Neural cell (in vitro differentiated cells): Measurements from ENCODE around the gene PPARG. TPM values are rescaled to one million over a fixed set of nuclear protein-coding genes. Genes with fewer than 3 reads are reported as not detected.

Source experiments
- H2AFZ ChIP-seq: fragments of 200-600, 300-800 bp; sonication (generic), shearing (Covaris generic); 2 replicates; pipeline ENCODE4 v1.6.0; 2014; ENCODE audit warnings: low read depth, mild to moderate bottlenecking, antibody characterized with exemption, low read length, moderate library complexity
- H3F3A ChIP-seq: fragments of 200-600 bp; shearing (Covaris generic); 2 replicates; pipeline ENCODE4 v1.6.1; 2016; ENCODE audit warnings: mild to moderate bottlenecking, moderate library complexity, mixed read lengths, antibody characterized with exemption, low read length; ENCODE audit not compliant: insufficient read depth, poor library complexity, severe bottlenecking
- H3K27ac ChIP-seq: fragments of 200-600, 300-800 bp; sonication (generic), shearing (Covaris generic); 2 replicates; pipeline ENCODE4 v1.5.1; 2014; ENCODE audit warnings: mild to moderate bottlenecking, low read length, moderate library complexity
- H3K27me3 ChIP-seq: fragments of 300-800, 200-600 bp; sonication (generic), shearing (Covaris generic); 2 replicates; pipeline ENCODE4 v1.6.0; 2014; ENCODE audit warnings: mild to moderate bottlenecking, low read depth, low read length, moderate library complexity; ENCODE audit not compliant: insufficient read depth
- H3K36me3 ChIP-seq: fragments of 300-800, 200-600 bp; sonication (generic), shearing (Covaris generic); 2 replicates; pipeline ENCODE4 v1.5.1; 2014; ENCODE audit warnings: mild to moderate bottlenecking, antibody characterized with exemption, low read length, moderate library complexity; ENCODE audit not compliant: insufficient read depth
- H3K4me2 ChIP-seq: fragments of 300-800, 200-600 bp; sonication (generic), shearing (Covaris generic); 2 replicates; pipeline ENCODE4 v1.6.0; 2014; ENCODE audit warnings: mild to moderate bottlenecking, low read length
- H3K4me3 ChIP-seq: fragments of 300-800, 200-600 bp; sonication (generic), shearing (Covaris generic); 2 replicates; pipeline ENCODE4 v1.5.1; 2014; ENCODE audit warnings: mild to moderate bottlenecking, low read length, moderate library complexity
- H3K79me2 ChIP-seq: fragments of 200-600 bp; shearing (Covaris generic); replicated peaks from 2 replicates; pipeline ENCODE4 v1.6.0; 2014; ENCODE audit warnings: mild to moderate bottlenecking, low read length, moderate library complexity; ENCODE audit not compliant: insufficient read depth
- H3K9ac ChIP-seq: fragments of 300-800, 200-600 bp; sonication (generic), shearing (Covaris generic); 2 replicates; pipeline ENCODE4 v1.6.1; 2016; ENCODE audit warnings: mild to moderate bottlenecking, low read length, mixed read lengths
- H3K9me2 ChIP-seq: fragments of 200-600 bp; shearing (Covaris generic); 2 replicates; pipeline ENCODE4 v1.6.1; 2016; ENCODE audit warnings: mild to moderate bottlenecking, low read length, mixed read lengths; ENCODE audit not compliant: insufficient read depth
- H3K9me3 ChIP-seq: fragments of 200-600, 300-800 bp; sonication (generic), shearing (Covaris generic); 2 replicates; pipeline ENCODE4 v1.6.1; 2016; ENCODE audit warnings: mild to moderate bottlenecking, mixed run types, low read length, moderate library complexity, mixed read lengths
- H4K20me1 ChIP-seq: fragments of 200-600 bp; shearing (Covaris generic); 2 replicates; pipeline ENCODE4 v1.6.1; 2016; ENCODE audit warnings: mild to moderate bottlenecking, mixed run types; ENCODE audit not compliant: insufficient read depth
- CTCF ChIP-seq: fragments of 450-650 bp; IDR thresholded peaks from 2 replicates; pipeline ENCODE4 v1.5.1; 2014; ENCODE audit warnings: antibody characterized with exemption, mild to moderate bottlenecking, moderate library complexity; ENCODE audit not compliant: poor library complexity, severe bottlenecking
- EP300 ChIP-seq: fragments of 450-650 bp; conservative IDR thresholded peaks from 2 replicates; pipeline ENCODE4 v1.6.1; 2014; ENCODE audit warnings: antibody characterized with exemption, mild to moderate bottlenecking, moderate library complexity; ENCODE audit not compliant: poor library complexity, severe bottlenecking
- EZH2 ChIP-seq: fragments of 200-600, 300-800 bp; shearing (Covaris generic), sonication (generic); IDR thresholded peaks from 2 replicates; pipeline ENCODE4 v1.6.1; 2014; ENCODE audit warnings: antibody characterized with exemption, low read length, borderline replicate concordance, mild to moderate bottlenecking; ENCODE audit not compliant: insufficient read depth, poor library complexity, severe bottlenecking
- MXI1 ChIP-seq: fragments of 450-650 bp; conservative IDR thresholded peaks from 2 replicates; pipeline ENCODE4 v1.6.1; 2014; ENCODE audit warnings: antibody characterized with exemption, mild to moderate bottlenecking; ENCODE audit not compliant: poor library complexity, severe bottlenecking
- POLR2AphosphoS5 ChIP-seq: IDR thresholded peaks from 2 replicates; pipeline ENCODE4 v1.6.1; 2012
- RAD21 ChIP-seq: fragments of 450-650 bp; conservative IDR thresholded peaks from 2 replicates; pipeline ENCODE4 v1.6.1; 2014; ENCODE audit warnings: antibody characterized with exemption, mild to moderate bottlenecking, moderate library complexity
- SMC3 ChIP-seq: fragments of 450-650 bp; conservative IDR thresholded peaks from 2 replicates; pipeline ENCODE4 v1.6.1; 2014; ENCODE audit warnings: antibody characterized with exemption, mild to moderate bottlenecking, moderate library complexity; ENCODE audit not compliant: poor library complexity
- TAF1 ChIP-seq: IDR thresholded peaks from 2 replicates; pipeline ENCODE4 v1.6.1; 2012; ENCODE audit warnings: low read depth
- polyA plus RNA-seq: library from polyadenylated mRNA; depleted of rRNA; stranded (reverse); fragments of >200 nt; gene quantifications from 2 replicates; pipeline ENCODE4 v1.2.3, GENCODE V29; 2014
- TF ChIP-seq, protein P1 (sequence below): IDR thresholded peaks from 2 replicates; pipeline ENCODE4 v1.6.1; 2012; ENCODE audit warnings: borderline replicate concordance

PPARG gene
- polyA plus RNA-seq, 1 donor from 2014 or later, result 0.35 TPM

- Histone ChIP-seq H3K4me2 (no peak overlapping the region), H3K36me3 (no peaks in the 10 kb centered on the region), H2AFZ (no peak overlapping the region), H3K27me3 (no peaks in the 10 kb centered on the region), H3K9me2 (no peaks in the 10 kb centered on the region), H3K9me3 (no peaks in the 10 kb centered on the region), H3F3A (no peaks in the 10 kb centered on the region), H3K9ac (no peak overlapping the region), H3K27ac (no peak overlapping the region), H3K79me2 (no peaks in the 10 kb centered on the region), H3K4me3 (no peak overlapping the region), H4K20me1 (no peaks in the 10 kb centered on the region)
- TF ChIP-seq MXI1, result no peak
- no peak for TF ChIP-seq EZH2
- TF ChIP-seq, protein P1, sequence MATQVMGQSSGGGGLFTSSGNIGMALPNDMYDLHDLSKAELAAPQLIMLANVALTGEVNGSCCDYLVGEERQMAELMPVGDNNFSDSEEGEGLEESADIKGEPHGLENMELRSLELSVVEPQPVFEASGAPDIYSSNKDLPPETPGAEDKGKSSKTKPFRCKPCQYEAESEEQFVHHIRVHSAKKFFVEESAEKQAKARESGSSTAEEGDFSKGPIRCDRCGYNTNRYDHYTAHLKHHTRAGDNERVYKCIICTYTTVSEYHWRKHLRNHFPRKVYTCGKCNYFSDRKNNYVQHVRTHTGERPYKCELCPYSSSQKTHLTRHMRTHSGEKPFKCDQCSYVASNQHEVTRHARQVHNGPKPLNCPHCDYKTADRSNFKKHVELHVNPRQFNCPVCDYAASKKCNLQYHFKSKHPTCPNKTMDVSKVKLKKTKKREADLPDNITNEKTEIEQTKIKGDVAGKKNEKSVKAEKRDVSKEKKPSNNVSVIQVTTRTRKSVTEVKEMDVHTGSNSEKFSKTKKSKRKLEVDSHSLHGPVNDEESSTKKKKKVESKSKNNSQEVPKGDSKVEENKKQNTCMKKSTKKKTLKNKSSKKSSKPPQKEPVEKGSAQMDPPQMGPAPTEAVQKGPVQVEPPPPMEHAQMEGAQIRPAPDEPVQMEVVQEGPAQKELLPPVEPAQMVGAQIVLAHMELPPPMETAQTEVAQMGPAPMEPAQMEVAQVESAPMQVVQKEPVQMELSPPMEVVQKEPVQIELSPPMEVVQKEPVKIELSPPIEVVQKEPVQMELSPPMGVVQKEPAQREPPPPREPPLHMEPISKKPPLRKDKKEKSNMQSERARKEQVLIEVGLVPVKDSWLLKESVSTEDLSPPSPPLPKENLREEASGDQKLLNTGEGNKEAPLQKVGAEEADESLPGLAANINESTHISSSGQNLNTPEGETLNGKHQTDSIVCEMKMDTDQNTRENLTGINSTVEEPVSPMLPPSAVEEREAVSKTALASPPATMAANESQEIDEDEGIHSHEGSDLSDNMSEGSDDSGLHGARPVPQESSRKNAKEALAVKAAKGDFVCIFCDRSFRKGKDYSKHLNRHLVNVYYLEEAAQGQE, result no peak
- no peak for TF ChIP-seq CTCF
- no peak for TF ChIP-seq SMC3
- no peak for TF ChIP-seq EP300
- TF ChIP-seq TAF1, result no peak
- no peak for TF ChIP-seq POLR2AphosphoS5
- no peak for TF ChIP-seq RAD21
These were observed 175.3 kb downstream of the PPARG start for GRCh38 chr3:12464181-12464580.

DNA sequence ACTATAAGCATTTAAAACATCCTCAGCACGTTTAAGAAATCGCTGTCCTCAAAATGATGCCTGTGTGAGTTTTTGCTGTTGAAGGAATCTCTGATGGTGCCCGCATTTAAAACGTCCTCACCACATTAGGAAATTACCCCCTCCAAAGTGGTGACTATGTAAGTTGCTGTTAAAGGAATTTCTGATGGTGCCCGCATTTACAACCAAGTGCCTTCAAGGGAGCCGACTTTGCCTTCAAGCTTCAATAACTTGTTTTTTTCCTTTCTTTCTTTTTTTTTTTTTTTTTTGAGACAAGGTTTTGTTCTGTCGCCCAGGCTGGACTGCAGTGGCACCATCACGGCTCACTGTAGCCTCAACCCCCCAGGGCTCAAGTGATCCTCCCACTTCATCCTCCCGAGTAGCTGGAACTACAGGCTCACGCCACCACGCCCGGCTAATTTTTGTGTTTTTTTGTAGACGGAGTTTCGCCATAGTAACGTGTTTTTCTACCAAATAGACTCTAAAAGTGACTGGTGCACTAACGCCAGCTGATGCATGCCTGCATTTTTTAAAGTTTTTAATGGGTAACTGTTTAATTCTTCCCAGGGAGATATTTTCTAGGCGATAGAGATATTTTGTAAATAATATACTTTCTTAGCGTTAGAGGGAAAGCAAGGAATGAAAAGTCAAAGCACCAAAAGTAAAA lies 176.4 kb downstream of the PPARG start:
- H3K4me2 ChIP-seq, result no peak overlapping the region
- no peaks in the 10 kb centered on the region for H4K20me1 ChIP-seq
- H2AFZ ChIP-seq, result no peak overlapping the region
- H3K9ac ChIP-seq, result no peak overlapping the region
- H3K27me3 ChIP-seq, result no peaks in the 10 kb centered on the region
- no peaks in the 10 kb centered on the region for H3K79me2 ChIP-seq
- no peaks in the 10 kb centered on the region for H3K9me3 ChIP-seq
- no peak overlapping the region for H3K4me3 ChIP-seq
- no peaks in the 10 kb centered on the region for H3K36me3 ChIP-seq
- no peaks in the 10 kb centered on the region for H3K9me2 ChIP-seq
- TF ChIP-seq CTCF, result no peak
- TF ChIP-seq EP300, result no peak
- TF ChIP-seq TAF1, result no peak
- TF ChIP-seq SMC3, result no peak
- TF ChIP-seq MXI1, result no peak
- TF ChIP-seq, protein P1, result no peak
- TF ChIP-seq EZH2, result no peak
- no peak for TF ChIP-seq RAD21
- TF ChIP-seq POLR2AphosphoS5, result no peak
- no peaks in the 10 kb centered on the region for H3F3A ChIP-seq
- H3K27ac ChIP-seq, result no peak overlapping the region
